ENCODE measurements around the gene CLEC4F. TPM values are rescaled to one million over a fixed set of nuclear protein-coding genes. Genes with fewer than 3 reads are reported as not detected.

Gene CLEC4F
- total RNA-seq, 1 donor from 2014 or later, result not detected

DNA sequence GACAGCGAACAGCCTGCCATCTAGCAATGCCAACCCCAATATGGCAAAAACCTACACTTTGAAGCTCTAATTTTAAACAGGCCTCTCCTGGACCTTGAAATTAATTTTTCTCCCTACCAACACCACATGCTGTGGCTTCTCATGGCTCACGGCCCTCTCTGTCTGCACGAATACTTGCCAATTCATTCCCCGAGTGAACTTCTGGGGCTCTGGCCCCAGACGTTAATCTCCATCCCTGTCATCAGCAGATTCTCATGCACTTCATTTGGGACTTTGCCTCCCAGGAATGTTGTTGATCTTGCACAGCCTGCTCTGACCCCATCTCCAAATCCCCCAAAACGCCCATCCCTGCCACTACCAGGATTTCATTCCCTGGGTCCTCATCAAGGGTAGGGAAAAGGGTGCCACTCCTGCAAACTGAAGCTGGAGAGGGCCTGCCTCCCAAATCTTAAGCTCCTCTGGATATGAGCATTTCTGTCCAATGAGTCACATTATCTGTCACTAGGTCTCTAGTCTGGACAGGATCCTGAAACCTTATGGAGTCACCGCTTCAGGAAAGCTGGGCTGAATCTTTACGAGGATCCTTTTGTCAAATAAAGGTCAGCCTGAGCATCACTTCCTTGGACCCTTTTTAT is 40.4 kb downstream of the CLEC4F start:
- no peak overlapping the region for H3K27ac Mint-ChIP-seq (ENCODE audit: unreplicated experiment)
- TF ChIP-seq, protein P1, sequence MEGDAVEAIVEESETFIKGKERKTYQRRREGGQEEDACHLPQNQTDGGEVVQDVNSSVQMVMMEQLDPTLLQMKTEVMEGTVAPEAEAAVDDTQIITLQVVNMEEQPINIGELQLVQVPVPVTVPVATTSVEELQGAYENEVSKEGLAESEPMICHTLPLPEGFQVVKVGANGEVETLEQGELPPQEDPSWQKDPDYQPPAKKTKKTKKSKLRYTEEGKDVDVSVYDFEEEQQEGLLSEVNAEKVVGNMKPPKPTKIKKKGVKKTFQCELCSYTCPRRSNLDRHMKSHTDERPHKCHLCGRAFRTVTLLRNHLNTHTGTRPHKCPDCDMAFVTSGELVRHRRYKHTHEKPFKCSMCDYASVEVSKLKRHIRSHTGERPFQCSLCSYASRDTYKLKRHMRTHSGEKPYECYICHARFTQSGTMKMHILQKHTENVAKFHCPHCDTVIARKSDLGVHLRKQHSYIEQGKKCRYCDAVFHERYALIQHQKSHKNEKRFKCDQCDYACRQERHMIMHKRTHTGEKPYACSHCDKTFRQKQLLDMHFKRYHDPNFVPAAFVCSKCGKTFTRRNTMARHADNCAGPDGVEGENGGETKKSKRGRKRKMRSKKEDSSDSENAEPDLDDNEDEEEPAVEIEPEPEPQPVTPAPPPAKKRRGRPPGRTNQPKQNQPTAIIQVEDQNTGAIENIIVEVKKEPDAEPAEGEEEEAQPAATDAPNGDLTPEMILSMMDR (conservative IDR thresholded peaks at IDR 0.05), result no peak
- H3K4me1 Mint-ChIP-seq, result peaks cover under 1% of the 10 kb centered on the region
- no peaks in the 10 kb centered on the region for H3K9me3 Mint-ChIP-seq
- H3K4me3 Mint-ChIP-seq, result no peak overlapping the region
- no peaks in the 10 kb centered on the region for H3K36me3 Mint-ChIP-seq (ENCODE audit: low read depth)
- no peak for DNase-seq (ENCODE audit: low read depth, low spot score)
- peaks cover 45% of the 10 kb centered on the region for H3K27me3 Mint-ChIP-seq (ENCODE audit: low read depth)

- TF ChIP-seq, protein P1 (conservative IDR thresholded peaks at IDR 0.05), result no peak
- Mint-ChIP-seq H3K27me3 (ENCODE audit: low read depth) (peaks cover 50% of the 10 kb centered on the region), H3K27ac (ENCODE audit: unreplicated experiment) (no peak overlapping the region), H3K36me3 (ENCODE audit: low read depth) (no peaks in the 10 kb centered on the region), H3K9me3 (no peaks in the 10 kb centered on the region), H3K4me1 (no peaks in the 10 kb centered on the region), H3K4me3 (no peak overlapping the region)
- no peak for DNase-seq (ENCODE audit: low read depth, low spot score)
These were observed 40.9 kb downstream of the CLEC4F start for GRCh38 chr2:70779491-70779890.

GRCh38 chr2:70778676-70779075 is 41.7 kb downstream of the CLEC4F start:
- Mint-ChIP-seq H3K9me3 (no peaks in the 10 kb centered on the region), H3K27ac (ENCODE audit: unreplicated experiment) (no peak overlapping the region), H3K4me1 (no peaks in the 10 kb centered on the region), H3K27me3 (ENCODE audit: low read depth) (peaks cover 57% of the 10 kb centered on the region), H3K36me3 (ENCODE audit: low read depth) (no peaks in the 10 kb centered on the region), H3K4me3 (no peak overlapping the region)
- no peak for DNase-seq (ENCODE audit: low read depth, low spot score)
- TF ChIP-seq, protein P1 (conservative IDR thresholded peaks at IDR 0.05), result no peak

DNA sequence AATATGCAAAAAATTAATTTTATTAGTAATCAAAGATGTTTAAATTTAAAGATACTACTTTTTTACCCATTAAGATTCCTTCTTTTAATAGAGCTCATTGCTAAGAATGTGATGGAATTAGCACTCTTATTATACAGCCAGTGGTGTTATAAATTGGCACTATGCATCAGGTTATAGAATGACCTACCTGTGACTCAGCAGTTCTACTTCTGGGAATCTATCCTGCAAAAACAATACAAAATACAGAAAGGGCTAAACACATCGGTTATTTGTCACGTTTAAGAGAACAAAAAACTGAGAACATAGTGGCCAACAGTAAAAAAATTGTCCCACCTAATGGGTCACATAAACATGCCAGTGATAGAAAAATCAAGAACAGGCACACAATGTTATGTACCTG is 42.9 kb downstream of the CLEC4F start:
- peaks cover 68% of the 10 kb centered on the region for H3K27me3 Mint-ChIP-seq (ENCODE audit: low read depth)
- TF ChIP-seq, protein P1 (conservative IDR thresholded peaks at IDR 0.05), result no peak
- H3K4me1 Mint-ChIP-seq, result no peaks in the 10 kb centered on the region
- no peak overlapping the region for H3K27ac Mint-ChIP-seq (ENCODE audit: unreplicated experiment)
- DNase-seq (ENCODE audit: low read depth, low spot score), result no peak
- no peak overlapping the region for H3K4me3 Mint-ChIP-seq
- H3K9me3 Mint-ChIP-seq, result no peaks in the 10 kb centered on the region
- no peaks in the 10 kb centered on the region for H3K36me3 Mint-ChIP-seq (ENCODE audit: low read depth)

GRCh38 chr2:70776266-70776665 is 44.1 kb downstream of the CLEC4F start:
- no peaks in the 10 kb centered on the region for H3K9me3 Mint-ChIP-seq
- no peaks in the 10 kb centered on the region for H3K36me3 Mint-ChIP-seq (ENCODE audit: low read depth)
- no peak overlapping the region for H3K4me3 Mint-ChIP-seq
- no peak for DNase-seq (ENCODE audit: low read depth, low spot score)
- no peaks in the 10 kb centered on the region for H3K4me1 Mint-ChIP-seq
- H3K27me3 Mint-ChIP-seq (ENCODE audit: low read depth), result peaks cover 71% of the 10 kb centered on the region
- H3K27ac Mint-ChIP-seq (ENCODE audit: unreplicated experiment), result no peak overlapping the region
- TF ChIP-seq, protein P1 (conservative IDR thresholded peaks at IDR 0.05), result no peak
